GM21447 (cell line): ENCODE measurements around the gene SIPA1L3.

Experiments used
- ATAC-seq: cut with Tn5 transposase; IDR thresholded peaks from one replicate; pipeline ENCODE4 v1.9.1; 2021; ENCODE audit not compliant: unreplicated experiment

The SIPA1L3 gene

GRCh38 chr19:38035515-38036495 lies 128.8 kb downstream of the SIPA1L3 start:
- no peak for ATAC-seq

GRCh38 chr19:38036707-38037611 lies 130.0 kb downstream of the SIPA1L3 start:
- ATAC-seq: no peak

GRCh38 chr19:38039966-38040365 lies 133.0 kb downstream of the SIPA1L3 start:
- ATAC-seq: no peak

GRCh38 chr19:38042132-38042531 lies 135.1 kb downstream of the SIPA1L3 start:
- ATAC-seq: no peak

GRCh38 chr19:38043649-38044144 lies 136.7 kb downstream of the SIPA1L3 start:
- no peak for ATAC-seq

GRCh38 chr19:38044267-38045111 lies 137.5 kb downstream of the SIPA1L3 start:
- ATAC-seq: no peak

- no peak for ATAC-seq
These were observed 138.7 kb downstream of the SIPA1L3 start for GRCh38 chr19:38045554-38046253.

GRCh38 chr19:38046254-38047048 lies 139.4 kb downstream of the SIPA1L3 start:
- ATAC-seq: peak; percentile 28

GRCh38 chr19:38047049-38047438 lies 140.0 kb downstream of the SIPA1L3 start:
- no peak for ATAC-seq

GRCh38 chr19:38047641-38048040 lies 140.6 kb downstream of the SIPA1L3 start:
- no peak for ATAC-seq

- peak; percentile 55 for ATAC-seq
These were observed 142.2 kb downstream of the SIPA1L3 start for GRCh38 chr19:38049105-38049649.

GRCh38 chr19:38055010-38055409 lies 148.0 kb downstream of the SIPA1L3 start:
- no peak for ATAC-seq

GRCh38 chr19:38055655-38056521 lies 148.9 kb downstream of the SIPA1L3 start:
- ATAC-seq: no peak

GRCh38 chr19:38056646-38057045 lies 149.6 kb downstream of the SIPA1L3 start:
- no peak for ATAC-seq

- no peak for ATAC-seq
These were observed 151.1 kb downstream of the SIPA1L3 start for GRCh38 chr19:38057959-38058690.

- no peak for ATAC-seq
These were observed 152.9 kb downstream of the SIPA1L3 start for GRCh38 chr19:38059897-38060296.

- ATAC-seq: no peak
These were observed 153.3 kb downstream of the SIPA1L3 start for GRCh38 chr19:38060331-38060730.
